ENCODE data around the gene ARCN1. TPM values are rescaled to one million over a fixed set of nuclear protein-coding genes. Genes with fewer than 3 reads are reported as not detected.

ARCN1 gene
- total and polyA plus RNA-seq, 2 experiments from 2014 or later = 77.6 to 124 TPM

- H3K27ac ChIP-seq = no peak within 1 kb of the TSS
- no peak for DNase-seq (ENCODE audit: low read depth in 1 of 2, low spot score in 1 of 2)
- no peaks in the 10 kb centered on the region for H3K9me3 ChIP-seq (ENCODE audit: low read depth)
- H3K27me3 ChIP-seq = no peaks in the 10 kb centered on the region
- no peak for TF ChIP-seq CTCF (IDR thresholded peaks at IDR 0.05; ENCODE audit: low read depth, low read length)
- peaks cover 17% of the 10 kb centered on the region for H3K36me3 ChIP-seq
- H3K4me3 ChIP-seq = no peak within 1 kb of the TSS
- H3K4me1 ChIP-seq (ENCODE audit: low read depth) = no peaks in the 10 kb centered on the region
Measured at GRCh38 chr11:118527109-118527508, 45.1 kb upstream of the ARCN1 start, which contains the start of gene TTC36. Gene TTC36, plus strand, starts transcription at chr11:118527474. Its CDS starts 21 bp downstream, at chr11:118527495.

GRCh38 chr11:118528511-118528910 is 43.7 kb upstream of the ARCN1 start:
- Histone ChIP-seq H3K27ac (no peak overlapping the region), H3K27me3 (no peaks in the 10 kb centered on the region), H3K9me3 (ENCODE audit: low read depth) (no peaks in the 10 kb centered on the region), H3K4me1 (ENCODE audit: low read depth) (no peaks in the 10 kb centered on the region), H3K36me3 (peaks cover 6% of the 10 kb centered on the region), H3K4me3 (no peak overlapping the region)
- no peak for TF ChIP-seq CTCF (IDR thresholded peaks at IDR 0.05; ENCODE audit: low read depth, low read length)
- DNase-seq (ENCODE audit: low read depth in 1 of 2, low spot score in 1 of 2) = no peak

GRCh38 chr11:118529584-118530175 is 42.5 kb upstream of the ARCN1 start:
- Histone ChIP-seq H3K27ac (no peak overlapping the region), H3K4me1 (ENCODE audit: low read depth) (no peaks in the 10 kb centered on the region), H3K4me3 (peak overlapping the region; percentile 97), H3K27me3 (no peaks in the 10 kb centered on the region), H3K36me3 (no peaks in the 10 kb centered on the region), H3K9me3 (ENCODE audit: low read depth) (no peaks in the 10 kb centered on the region)
- no peak for DNase-seq (ENCODE audit: low read depth in 1 of 2, low spot score in 1 of 2)
- TF ChIP-seq CTCF (IDR thresholded peaks at IDR 0.05; ENCODE audit: low read depth, low read length) = no peak

- no peaks in the 10 kb centered on the region for H3K27me3 ChIP-seq
- no peaks in the 10 kb centered on the region for H3K36me3 ChIP-seq
- TF ChIP-seq CTCF (IDR thresholded peaks at IDR 0.05; ENCODE audit: low read depth, low read length) = no peak
- no peaks in the 10 kb centered on the region for H3K4me1 ChIP-seq (ENCODE audit: low read depth)
- peak overlapping the region; percentile 69 for H3K27ac ChIP-seq
- DNase-seq (ENCODE audit: low read depth in 1 of 2, low spot score in 1 of 2) = no peak
- H3K4me3 ChIP-seq = peak overlapping the region; percentile 97
- no peaks in the 10 kb centered on the region for H3K9me3 ChIP-seq (ENCODE audit: low read depth)
Measured at GRCh38 chr11:118530180-118530682, 42.0 kb upstream of the ARCN1 start.

GRCh38 chr11:118530683-118531596 is 41.3 kb upstream of the ARCN1 start, which contains the start of gene TMEM25:
Gene TMEM25, plus strand, starts transcription at chr11:118531192. Its CDS starts 610 bp downstream, at chr11:118531802.
- no peak for TF ChIP-seq CTCF (IDR thresholded peaks at IDR 0.05; ENCODE audit: low read depth, low read length)
- no peaks in the 10 kb centered on the region for H3K4me1 ChIP-seq (ENCODE audit: low read depth)
- no peaks in the 10 kb centered on the region for H3K9me3 ChIP-seq (ENCODE audit: low read depth)
- peak within 1 kb of the TSS; percentile 97 for H3K4me3 ChIP-seq
- peak within 1 kb of the TSS; percentile 69 for H3K27ac ChIP-seq
- no peaks in the 10 kb centered on the region for H3K27me3 ChIP-seq
- peak; percentile 34 to 82 for DNase-seq (ENCODE audit: low read depth in 1 of 2, low spot score in 1 of 2)
- H3K36me3 ChIP-seq = no peaks in the 10 kb centered on the region
